Measurements from ENCODE around the gene PWWP2B.

- TF ChIP-seq EZH2 (IDR thresholded peaks at IDR 0.05; ENCODE audit: insufficient read depth, poor library complexity, severe bottlenecking), result no peak
- TF ChIP-seq EZH2phosphoT487 (IDR thresholded peaks at IDR 0.05; ENCODE audit: insufficient read depth, low read depth), result no peak
Measured at GRCh38 chr10:132422903-132423825, 26.2 kb downstream of the PWWP2B start.
